GM21447 (cell line): Measurements from ENCODE around the gene KRTAP12-2.
"Not testable (repeated sequence)": the region's sequence is repeated elsewhere in the genome, so short reads cannot be mapped to it uniquely, and the experiment has no call there.

ENCODE experiments used
- ATAC-seq: cut with Tn5 transposase; IDR thresholded peaks from one replicate; pipeline ENCODE4 v1.9.1; 2021; ENCODE audit not compliant: unreplicated experiment

Gene KRTAP12-2

DNA sequence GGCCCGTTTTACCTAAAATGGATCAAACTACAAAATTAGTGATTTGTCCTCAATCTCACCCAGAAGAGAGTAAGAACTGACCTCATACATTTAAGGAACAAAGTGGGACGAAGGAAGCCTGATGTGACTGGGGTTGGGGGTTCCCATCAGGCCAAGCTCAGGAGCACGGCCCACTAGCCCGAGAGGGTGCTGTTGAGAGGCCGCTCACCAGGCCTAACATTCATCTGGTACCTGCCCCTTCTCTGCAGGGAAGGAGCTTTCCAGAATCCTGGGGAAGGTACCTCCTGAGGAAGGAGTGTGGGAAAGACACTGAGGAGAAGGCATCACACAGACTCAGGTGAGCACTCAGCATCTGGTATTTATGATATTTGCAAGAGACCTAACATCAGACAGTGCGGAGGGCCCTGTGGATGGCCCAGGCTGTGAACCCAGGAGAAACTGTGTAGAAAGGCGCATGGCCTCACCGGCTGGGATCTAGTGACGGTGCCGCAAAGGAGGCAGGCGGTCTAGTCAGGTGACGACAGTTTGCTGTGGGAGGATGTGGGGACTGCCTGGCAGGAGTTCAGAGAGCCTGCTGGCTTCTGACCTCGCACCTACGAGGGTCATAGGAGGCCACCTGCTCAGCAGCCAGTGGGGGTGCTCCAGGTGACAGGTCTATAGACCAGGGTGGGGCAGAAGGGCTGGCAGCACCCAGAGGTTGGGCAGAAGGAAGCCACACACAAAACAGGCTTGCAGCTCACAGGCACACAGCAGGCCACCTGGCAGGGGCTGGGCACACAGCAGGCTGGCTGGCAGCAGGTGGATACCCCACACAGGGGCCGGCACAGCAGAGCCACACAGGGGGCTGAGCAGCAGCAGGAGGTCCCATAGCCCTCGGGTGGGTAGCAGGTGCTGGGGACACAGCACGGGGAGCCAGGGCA lies 12.8 kb downstream of the KRTAP12-2 start:
- ATAC-seq = no peak

DNA sequence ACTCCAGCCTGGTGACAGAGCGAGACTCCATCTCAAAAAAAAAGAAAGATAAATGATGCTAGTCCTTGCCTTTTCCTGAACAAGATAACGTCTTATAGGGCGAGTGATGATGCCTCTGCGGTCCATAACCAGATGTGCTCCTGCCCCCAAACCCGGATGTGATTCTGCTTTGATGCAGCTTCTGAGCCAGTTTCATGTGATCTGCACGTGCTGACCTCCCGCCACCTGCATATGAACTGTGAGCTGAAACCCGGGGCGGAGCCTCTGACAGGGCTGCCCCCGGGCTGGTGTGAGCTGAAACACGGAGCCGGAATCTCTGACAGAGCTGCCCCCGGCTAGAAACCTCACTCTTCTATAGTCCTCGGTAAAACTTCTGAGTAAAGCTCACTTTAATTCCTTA lies 13.6 kb downstream of the KRTAP12-2 start:
- no peak for ATAC-seq

DNA sequence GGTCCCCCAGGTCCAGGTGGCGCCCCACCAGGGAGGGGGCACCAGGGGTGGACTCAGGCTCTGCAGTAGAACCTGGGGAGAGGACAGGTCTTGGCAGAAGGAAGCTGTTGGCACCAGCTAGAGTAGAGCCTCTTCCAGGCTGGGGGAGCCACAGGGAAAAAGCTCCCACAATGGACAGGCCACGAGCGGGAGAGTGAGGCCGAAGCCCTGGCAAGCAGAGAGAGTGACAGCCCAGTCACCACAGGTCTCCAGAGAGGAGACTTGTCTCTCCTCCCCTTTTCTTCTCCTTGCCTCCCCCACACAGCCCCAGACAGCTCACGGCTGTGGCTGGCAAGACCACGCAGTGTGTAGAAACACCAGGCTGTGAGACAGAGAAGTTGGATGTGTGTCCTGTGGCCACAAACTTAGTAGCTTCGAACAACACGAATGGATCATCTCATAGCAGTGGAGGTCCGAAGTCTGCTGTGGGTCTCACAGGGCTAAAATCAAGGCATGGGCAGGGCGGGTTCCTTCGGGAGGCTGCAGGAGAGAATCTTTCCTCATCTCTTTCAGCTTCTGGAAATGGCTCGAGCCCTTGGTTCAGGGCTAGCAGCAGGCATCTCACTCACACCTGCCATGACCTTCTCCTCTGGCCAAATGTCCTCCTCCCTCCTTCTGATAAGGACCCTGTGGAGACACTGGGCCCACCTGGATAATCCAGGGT lies 15.6 kb downstream of the KRTAP12-2 start:
- no peak for ATAC-seq

GRCh38 chr21:44650265-44650972 lies 16.3 kb downstream of the KRTAP12-2 start:
- ATAC-seq = no peak

- ATAC-seq = no peak
These were observed 17.1 kb downstream of the KRTAP12-2 start for GRCh38 chr21:44649521-44650100.

DNA sequence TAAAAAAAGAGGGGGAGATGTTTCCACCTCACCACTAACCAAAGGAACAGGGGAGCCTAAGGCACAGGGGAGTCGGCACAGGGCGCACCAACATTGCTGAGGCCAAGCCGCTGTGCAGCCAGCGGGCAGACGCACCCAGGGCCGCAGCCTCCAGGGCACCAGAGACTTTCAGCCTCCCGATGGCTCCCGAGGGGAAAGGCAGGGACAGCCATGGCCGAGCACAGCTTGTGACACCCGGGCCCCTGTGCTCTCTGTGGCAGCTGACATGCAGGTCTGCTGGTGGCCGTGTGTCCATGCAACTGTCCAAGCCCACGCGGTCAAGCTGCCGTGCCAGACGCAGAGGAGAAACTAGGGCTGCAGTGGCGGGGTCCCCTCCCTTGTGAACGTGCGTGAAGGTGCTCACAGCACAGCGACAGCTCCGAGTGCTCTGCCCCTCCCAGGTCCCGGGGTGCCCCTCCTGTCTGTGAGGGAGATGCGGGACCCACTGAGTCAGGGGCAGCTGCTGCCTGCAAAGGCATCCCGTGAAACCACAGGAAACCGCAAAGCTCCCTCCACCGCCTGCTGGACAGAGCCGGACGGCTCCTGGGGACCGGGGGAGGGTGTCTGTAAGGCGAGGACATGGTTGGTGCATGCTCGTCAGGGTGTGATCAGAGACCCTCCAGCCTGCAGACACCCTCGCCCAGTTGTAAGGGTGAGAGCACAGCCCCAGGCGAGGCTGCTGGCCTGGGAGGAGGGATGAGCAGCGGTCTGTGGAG lies 18.0 kb downstream of the KRTAP12-2 start:
- ATAC-seq = no peak

GRCh38 chr21:44647222-44647552 lies 19.5 kb downstream of the KRTAP12-2 start:
- ATAC-seq = no peak

DNA sequence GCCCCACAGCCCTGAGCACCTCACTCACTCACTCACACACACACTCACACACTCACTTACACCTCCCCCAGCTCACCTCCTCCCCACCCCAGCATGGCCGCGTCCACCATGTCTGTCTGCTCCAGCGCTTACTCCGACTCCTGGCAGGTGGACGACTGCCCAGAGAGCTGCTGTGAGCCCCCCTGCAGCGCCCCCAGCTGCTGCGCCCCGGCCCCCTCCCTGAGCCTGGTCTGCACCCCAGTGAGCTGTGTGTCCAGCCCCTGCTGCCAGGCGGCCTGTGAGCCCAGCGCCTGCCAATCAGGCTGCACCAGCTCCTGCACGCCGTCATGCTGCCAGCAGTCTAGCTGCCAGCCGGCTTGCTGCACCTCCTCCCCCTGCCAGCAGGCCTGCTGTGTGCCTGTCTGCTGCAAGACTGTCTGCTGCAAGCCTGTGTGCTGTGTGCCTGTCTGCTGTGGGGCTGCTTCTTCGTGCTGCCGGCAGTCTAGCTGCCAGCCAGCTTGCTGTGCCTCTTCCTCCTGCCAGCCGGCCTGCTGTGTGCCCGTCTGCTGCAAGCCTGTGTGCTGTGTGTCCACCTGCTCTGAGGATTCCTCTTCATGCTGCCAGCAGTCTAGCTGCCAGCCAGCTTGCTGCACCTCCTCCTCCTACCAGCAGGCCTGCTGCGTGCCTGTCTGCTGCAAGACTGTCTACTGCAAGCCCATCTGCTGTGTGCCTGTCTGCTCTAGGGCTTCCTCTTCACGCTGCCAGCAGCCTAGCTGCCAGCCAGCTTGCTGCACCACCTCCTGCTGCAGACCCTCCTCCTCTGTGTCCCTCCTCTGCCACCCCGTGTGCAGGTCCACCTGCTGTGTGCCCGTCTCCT lies 20.1 kb downstream of the KRTAP12-2 start, which contains the start of gene KRTAP10-11:
Gene KRTAP10-11 (plus strand): TSS at position 49 of the 856 bp plus-strand sequence. CDS start 45 bp downstream, at position 94.
- ATAC-seq = not testable (repeated sequence)

- ATAC-seq = no peak
These were observed 21.8 kb downstream of the KRTAP12-2 start for GRCh38 chr21:44644878-44645277.

GRCh38 chr21:44643741-44644310 lies 22.9 kb downstream of the KRTAP12-2 start:
- no peak for ATAC-seq

DNA sequence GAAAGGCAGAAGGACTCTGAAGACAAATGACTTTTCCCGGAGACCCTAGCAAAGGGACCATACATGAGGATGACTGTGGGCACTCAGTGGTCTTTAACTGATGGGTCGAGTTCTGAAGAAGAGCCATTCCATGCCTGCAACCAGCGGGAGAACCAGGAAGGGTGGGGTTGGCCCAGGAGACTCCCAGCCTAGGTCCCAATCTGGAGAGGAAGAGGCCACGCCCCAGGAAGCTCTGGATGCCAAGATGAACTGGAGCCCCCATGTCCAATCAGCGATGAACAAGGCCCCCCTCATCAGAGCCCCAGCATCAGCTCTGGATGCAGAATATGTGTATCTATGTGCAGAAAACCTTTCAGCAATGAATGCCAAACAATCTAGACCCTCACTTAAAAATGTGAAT lies 26.0 kb downstream of the KRTAP12-2 start:
- ATAC-seq = no peak

DNA sequence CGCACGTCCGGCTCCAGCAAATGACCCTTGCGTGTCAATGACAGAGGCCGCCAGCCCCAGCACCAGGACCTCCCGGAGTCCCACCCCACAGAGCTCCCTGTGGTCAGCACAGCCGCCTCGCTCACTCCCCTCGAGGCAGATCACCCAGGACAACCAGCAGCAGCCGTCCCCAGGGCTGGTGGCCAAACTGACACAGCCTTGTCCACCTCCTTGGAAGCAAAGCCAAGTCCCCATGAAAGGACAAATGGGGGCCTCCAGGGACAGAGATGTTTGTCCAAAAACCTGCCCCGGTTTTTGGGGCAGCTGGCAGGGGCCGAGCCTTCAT lies 27.4 kb downstream of the KRTAP12-2 start:
- no peak for ATAC-seq

- ATAC-seq = not testable (repeated sequence)
These were observed 28.0 kb downstream of the KRTAP12-2 start for GRCh38 chr21:44638506-44639330.

DNA sequence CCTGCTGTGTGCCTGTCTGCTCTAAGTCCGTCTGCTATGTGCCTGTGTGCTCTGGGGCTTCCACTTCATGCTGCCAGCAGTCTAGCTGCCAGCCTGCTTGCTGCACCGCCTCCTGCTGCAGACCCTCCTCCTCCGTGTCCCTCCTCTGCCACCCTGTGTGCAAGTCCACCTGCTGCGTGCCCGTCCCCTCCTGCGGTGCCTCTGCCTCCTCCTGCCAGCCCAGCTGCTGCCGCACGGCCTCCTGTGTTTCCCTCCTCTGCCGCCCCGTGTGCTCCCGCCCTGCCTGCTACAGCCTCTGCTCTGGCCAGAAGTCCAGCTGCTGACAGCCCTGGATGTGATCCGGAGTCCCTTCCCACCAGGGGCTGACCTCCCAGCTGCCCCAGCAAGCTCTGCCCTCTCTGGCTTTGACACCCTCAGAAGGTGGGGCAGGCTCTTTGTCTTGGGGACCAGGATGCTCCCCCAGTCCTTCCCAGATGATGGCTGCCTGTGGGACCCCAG lies 28.8 kb downstream of the KRTAP12-2 start:
- ATAC-seq = not testable (repeated sequence)

GRCh38 chr21:44637018-44637850 lies 29.5 kb downstream of the KRTAP12-2 start, which contains the start of gene KRTAP10-10:
KRTAP10-10 (plus strand) TSS chr21:44637356; CDS start chr21:44637418, 62 bp downstream.
- ATAC-seq = no peak

DNA sequence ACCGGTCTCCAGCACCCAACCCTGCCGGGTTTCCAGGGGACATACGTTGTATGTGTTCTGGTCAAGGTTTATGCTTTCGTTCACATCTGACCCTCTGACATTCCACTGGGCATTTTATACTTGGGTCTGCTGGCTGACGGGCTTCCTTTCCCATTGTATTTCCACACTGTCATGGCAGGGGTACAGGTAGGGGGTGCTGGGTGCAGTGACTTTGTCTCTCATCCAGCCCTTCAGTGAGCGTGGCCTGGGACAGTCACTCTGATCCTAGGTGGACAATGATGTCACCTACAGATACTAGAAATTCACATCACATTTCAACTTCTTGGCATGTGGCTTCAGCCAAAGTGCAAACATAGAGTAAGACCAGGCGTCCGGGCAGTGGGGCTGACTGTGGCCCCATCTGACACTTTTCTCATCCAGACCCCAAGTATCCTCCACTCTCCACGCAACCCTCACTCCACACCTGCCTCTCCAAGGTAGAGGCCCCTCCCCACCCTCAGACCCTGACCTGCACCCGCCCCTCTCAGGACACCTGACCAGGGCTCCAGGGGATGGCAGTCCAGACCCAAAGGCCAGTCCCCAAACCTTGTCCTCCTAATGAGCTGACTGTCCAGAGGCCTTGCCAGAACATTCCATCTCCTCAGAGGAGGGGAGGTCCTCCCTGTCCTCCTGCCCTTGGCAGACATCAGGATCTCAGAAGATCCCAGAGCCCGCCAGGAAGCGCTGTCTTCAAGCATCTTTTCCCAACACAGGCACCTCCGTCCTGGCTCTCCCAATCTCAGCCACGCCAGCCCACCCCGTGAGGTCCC lies 30.3 kb downstream of the KRTAP12-2 start:
- no peak for ATAC-seq
